Activated CD4-positive, alpha-beta T cell treated with anti-CD3 and anti-CD28 coated beads for 4 hours (primary cell): Measurements from ENCODE around the gene SLC9A8.
"Not testable (repeated sequence)": the region's sequence is repeated elsewhere in the genome, so short reads cannot be mapped to it uniquely, and the experiment has no call there.

Experiments
- DNase-seq, 2 donors: peaks; one replicate each; pipeline ENCODE4 v3.0.0-alpha.2; 2020

Gene SLC9A8, protein sequence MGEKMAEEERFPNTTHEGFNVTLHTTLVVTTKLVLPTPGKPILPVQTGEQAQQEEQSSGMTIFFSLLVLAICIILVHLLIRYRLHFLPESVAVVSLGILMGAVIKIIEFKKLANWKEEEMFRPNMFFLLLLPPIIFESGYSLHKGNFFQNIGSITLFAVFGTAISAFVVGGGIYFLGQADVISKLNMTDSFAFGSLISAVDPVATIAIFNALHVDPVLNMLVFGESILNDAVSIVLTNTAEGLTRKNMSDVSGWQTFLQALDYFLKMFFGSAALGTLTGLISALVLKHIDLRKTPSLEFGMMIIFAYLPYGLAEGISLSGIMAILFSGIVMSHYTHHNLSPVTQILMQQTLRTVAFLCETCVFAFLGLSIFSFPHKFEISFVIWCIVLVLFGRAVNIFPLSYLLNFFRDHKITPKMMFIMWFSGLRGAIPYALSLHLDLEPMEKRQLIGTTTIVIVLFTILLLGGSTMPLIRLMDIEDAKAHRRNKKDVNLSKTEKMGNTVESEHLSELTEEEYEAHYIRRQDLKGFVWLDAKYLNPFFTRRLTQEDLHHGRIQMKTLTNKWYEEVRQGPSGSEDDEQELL

DNA sequence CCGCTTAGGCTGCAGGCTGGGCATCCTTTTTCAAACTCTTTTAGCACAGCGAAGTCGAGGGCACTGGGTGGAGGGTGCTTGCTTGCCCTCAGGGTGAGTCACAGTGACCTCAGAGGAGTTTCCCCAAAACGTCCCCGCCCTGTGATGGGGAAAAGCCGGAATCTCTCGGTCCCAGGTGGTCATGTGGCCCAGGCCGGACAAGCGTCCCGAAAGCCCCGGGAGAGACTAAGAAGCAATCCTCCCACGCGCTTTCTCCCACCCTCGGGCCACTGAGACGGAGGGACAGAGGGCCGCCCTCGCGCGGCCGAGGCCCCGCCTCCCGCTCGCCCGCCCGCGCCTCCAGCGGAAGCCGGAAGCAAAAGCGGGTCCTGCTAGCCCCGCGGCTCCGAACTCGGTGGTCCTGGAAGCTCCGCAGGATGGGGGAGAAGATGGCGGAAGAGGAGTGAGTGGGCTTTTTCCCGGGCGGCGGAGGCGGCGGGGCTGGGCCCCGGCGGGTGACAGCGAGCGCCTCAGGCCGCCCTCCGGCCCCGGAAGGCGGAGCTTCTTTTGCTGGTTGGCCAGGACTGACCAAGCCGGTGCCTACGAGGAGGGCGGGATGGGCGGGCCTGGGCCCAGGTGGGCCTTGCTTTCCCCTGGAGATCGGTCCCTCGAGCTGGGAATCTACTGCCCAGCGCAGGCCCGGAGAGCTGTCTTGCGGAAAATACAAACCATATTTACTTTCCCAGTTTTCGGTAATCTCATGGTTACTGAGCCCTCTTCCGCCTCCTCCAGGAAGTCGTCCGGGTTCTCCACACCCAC is at the start of gene SLC9A8:
SLC9A8 (plus strand) TSS at position 322 of the 798 bp plus-strand sequence; CDS start at position 417, 95 bp downstream.
- peak; percentile 83 to 84 for DNase-seq

- no peak for DNase-seq
Observed at GRCh38 chr20:49762940-49763766, 49.5 kb upstream of the SLC9A8 start.

- no peak for DNase-seq
Observed at GRCh38 chr20:49765413-49765736, 47.3 kb upstream of the SLC9A8 start.

DNA sequence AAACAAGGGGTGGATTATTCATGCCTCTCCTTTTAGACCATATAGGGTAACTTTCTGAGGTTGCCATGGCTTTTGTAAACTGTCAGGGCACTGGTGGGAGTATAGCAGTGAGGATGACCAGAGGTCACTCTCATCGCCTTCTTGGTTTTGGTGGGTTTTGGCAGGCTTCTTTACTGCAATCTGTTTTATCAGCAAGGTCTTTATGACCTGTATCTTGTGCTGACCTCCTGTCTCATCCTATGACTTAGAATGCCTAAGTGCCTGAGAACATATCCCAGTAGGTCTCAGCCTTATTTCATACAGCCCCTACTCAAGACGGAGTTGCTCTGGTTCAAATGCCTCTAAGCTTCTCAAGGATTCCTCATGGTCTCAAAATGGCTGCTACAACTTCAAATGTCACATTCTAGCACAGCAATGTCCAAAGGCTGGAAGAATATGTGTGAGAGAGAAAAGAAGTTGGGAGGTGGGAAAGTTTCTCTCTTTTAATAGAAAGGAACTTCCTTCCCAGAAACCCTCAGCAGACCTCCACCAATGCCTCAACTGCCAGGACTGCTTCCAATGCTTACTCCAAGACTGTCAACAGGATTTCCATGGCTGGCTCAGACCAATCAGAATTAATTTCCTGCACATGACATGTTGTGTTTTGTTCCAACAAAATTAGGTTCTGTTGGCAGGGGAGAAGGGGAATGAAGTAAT is 46.6 kb upstream of the SLC9A8 start:
- no peak for DNase-seq

DNA sequence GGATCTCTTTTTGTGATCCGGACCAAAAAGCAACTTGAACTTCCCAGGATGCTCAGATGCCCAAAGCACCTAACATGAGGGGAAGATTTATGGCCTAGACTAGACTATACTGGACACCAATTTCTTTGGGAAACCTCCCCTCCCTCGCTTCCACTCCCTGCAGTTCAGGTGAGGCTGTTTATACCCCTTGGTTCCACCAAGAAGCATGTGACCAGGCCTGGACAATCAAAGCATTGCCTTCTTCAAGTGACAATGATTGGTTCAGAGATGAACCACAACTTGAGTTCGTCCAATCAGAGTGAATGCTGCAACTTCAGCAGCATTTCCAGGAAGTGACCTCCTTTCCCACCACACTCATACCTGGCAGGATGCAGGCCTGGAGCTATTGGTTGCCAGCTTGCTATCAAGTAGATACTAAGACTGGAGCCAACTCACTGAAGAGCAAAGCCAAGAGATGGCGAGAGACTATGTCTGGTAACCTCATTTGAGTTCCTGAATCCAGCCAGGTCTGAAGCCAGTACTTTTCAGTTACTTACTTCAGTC is 45.6 kb upstream of the SLC9A8 start:
- no peak for DNase-seq

DNA sequence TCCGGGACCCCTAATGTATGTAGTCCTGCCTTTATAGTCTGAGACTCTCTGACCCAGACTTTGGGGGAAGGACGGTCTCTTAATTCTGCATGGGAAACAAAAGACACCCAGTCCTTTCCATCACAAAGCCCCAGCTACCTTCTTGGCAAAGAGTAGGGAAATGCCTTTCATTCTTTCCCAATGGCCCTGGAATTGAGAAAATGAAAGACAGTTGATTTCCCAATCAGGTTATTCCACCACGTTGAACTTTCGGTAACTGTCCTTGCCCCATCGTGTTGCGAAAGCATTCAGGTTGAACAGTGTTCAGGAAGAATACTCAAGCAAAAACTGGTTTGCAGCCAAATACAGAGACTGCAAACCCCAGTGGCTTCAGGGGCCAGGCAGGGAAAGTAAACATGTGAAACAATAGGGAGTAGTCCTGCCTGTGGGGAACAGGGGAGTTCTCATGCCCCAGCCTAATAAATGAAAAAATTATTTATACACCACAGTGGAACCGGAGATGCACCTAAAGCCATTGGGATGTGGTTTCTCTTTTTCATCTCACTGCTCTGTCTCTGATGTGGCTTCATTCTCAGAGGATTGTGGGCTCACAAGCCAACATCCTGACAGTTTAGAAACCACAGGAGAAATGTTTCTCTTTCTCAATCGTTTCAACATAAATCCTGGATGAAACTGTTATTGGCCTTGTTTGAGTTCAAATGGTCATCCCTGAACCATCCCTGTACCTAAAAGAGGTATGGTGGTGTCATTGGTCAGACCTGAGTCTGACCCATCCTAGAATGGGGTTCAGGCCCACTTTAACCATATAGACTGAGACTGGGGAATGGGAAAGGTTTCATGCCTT is 44.2 kb upstream of the SLC9A8 start:
- DNase-seq: no peak

DNA sequence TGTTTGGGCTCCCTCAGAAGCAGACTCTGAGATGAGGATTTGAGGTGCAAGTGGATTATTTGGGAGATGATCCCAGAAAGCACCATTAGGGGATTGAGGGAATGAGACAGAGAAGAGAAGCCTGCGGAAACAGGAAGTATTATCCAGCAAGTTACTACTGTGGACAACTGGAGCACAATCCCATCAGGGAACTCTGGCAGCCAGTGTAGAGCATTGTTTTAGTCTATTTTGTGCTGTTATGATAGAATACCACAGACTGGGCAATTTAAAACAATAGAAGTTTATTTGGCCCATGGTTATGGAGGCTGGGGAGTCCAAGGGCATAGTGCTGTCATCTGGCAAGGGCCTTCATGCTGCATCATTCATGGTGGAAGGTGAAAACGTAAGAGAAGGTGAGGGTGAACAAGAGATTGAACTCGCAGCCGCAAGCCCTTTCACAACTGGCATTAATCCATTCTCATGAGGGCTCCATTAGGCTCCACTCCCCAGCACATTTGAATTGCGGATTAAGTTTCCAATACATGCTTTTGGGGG is 43.5 kb upstream of the SLC9A8 start:
- DNase-seq: no peak

DNA sequence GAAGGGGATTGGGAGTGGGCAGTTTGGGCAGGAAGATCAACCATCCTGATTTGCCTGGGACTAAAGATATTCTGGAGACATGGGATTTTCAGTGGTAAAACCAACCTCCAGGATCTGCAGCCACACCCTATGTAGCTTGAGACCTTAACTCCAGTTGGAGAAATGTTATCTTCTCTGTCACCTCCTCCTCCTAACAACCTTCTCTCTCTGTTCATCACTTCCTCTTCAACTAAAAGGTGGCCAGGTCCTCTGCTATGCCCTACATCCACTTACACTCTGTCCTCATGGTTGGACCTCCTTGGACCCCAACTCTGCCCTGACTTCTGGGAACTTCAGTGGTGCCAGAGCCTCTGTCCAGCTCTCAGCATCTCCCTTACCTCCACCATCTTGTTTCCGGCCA is 42.0 kb upstream of the SLC9A8 start:
- no peak for DNase-seq

GRCh38 chr20:49774213-49774612 is 38.4 kb upstream of the SLC9A8 start:
- not testable (repeated sequence) for DNase-seq

DNA sequence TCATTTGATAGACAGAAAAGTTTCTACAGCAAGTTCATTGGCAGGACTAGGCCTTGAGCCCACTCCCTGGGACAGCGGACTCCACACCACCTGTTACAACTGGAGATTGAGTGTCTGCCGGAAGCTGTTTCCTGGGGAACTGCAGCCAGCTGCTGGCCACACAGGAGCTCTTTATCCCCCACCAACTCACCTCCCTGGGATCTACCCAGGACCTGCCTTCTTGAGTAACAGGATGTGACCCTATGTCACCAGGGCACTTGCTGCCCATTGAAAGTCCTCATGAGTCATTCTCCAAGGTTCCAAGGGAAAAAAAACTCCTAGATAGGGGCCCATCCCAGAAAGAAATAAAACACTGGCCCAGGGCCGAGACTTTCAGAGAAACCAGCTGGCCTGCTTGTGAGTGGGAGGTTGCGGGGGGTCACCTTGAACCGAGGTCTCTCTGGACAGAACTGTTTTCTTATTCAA is 37.4 kb upstream of the SLC9A8 start:
- DNase-seq: no peak

DNA sequence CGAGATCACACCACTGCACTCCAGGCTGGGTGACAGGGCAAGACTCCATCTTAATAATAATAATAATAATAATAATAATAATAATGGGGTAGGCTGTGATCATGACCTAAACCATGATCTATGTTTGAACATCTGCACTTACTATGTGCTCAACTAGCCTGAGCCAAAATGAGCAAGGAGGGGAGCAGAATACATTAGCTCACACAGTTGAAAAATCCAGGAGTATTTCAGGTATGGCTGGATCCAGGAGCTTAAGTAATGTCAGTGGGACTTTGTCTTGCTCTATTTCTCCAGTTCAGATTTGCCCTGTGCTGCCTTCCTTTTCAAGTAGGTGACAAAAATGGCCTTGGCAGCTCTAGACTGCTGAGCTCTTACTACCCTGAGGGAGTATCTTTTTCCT is 32.7 kb upstream of the SLC9A8 start:
- DNase-seq: no peak

- DNase-seq: no peak
Observed at GRCh38 chr20:49781676-49782075, 31.0 kb upstream of the SLC9A8 start.

DNA sequence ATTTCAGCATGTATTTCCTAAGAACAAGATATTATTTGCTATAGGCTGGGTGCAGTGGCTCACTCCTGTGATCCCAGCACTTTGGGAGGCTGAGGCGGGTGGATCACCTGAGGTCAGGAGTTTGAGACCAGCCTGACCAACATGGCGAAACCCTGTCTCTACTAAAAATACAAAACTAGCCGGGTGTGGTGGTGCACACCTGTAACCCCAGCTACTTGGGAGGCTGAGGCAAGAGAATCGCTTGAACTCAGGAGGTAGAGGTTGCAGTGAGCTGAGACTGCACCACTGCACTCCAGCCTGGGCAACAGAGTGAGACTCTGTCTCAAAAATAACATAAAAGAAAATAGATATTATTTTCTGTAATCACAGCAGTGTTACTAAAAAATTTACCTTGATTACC is 30.2 kb upstream of the SLC9A8 start:
- DNase-seq: not testable (repeated sequence)

DNA sequence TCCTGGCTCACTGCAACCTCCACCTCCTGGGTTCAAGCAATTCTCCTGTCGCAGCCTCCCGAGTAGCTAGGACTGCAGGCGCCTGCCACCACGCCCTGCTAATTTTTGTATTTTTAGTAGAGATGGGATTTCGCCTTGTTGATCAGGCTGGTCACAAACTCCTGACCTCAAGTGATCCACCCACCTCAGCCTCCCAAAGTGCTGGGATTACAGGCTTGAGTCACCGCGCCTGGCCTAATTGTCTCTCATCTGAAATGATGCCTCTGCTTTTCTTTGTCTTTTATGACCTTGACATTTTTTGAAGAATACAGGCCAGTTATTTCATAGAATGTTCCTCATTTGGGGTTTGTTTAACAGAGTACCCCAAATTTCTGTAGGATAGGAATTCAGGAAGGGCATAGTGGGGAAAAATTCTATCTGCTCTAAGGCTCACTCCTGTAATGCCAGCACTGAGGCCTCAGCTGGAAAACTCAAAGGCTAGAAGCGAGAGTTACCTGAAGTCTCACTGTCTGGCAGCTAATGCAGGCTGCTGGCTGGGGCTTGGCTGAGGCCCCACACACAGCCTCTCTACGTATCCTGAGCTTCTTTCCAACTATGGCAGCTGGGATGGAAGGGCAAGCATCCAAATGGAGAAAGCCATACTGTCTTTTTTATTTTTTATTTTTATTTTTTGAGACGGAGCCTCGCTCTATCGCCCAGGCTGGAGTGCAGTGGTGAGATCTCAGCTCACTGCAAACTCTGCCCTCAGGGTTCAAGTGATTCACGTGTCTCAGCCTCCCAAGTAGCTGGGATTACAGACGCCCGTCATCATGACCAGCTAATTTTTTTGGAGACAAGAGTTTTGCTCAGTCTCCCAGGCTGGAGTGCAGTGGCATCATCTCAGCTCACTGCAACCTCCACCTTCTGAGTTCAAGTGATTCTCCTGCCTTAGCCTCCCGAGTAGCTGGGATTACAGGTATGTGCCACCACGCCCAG is 29.3 kb upstream of the SLC9A8 start:
- not testable (repeated sequence) for DNase-seq

DNA sequence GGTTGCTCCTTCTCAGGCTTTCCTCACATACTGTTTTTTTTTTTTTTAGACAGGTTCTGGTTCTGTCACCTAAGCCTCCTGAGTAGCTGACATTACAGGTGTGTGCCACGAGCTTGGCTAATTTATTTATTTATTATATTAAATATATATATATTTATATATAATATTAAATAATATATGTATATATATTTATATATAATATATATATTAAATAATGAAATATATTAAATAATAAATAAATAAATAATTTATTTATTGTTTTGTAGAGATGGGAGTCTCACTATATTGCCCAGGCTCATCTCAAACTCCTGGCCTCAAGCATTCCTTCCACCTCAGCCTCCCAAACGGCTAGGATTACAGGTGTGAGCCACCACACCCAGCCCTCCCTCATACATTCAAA is 28.3 kb upstream of the SLC9A8 start:
- DNase-seq: no peak

DNA sequence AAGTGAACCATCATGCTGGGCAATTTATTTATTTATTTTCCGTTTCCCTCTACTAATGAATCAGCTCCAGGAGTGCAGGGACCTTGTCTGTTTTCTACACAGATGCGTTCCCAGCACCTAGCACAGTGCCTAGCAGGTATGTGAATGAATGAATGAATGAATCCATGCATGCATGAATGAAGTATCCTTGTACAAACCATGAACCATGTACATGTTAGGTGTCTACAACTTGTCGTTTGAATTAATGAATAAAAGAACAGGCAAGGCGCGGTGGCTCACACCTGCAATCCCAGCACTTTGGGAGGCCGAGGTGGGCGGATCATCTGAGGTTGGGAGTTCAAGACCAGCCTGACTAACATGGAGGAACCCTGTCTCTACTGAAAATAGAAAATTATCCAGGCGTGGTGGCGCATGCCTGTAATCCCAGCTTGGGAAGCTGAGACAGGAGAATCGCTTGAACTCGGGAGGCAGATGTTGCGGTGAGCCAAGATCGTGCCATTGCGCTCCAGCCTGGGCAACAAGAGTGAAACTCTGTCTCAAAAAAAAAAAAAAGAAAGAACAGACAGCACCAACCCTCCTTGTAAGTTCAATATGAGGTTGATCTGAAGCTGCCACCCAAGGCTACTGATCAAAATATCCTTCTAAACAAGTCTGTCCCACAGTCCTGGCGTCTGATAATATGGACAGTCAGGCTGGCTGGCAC is 27.3 kb upstream of the SLC9A8 start:
- DNase-seq: no peak

- no peak for DNase-seq
Observed at GRCh38 chr20:49785852-49786175, 26.8 kb upstream of the SLC9A8 start.

GRCh38 chr20:49786196-49786595 is 26.4 kb upstream of the SLC9A8 start:
- DNase-seq: no peak
